Type B pancreatic cell (in vitro differentiated cells): Measurements from ENCODE around the gene MRPL52. TPM values are rescaled to one million over a fixed set of nuclear protein-coding genes. Genes with fewer than 3 reads are reported as not detected.
A peak's percentile ranks its signal among the peaks of the same experiment; 100 is the strongest.

Experiments
- DNase-seq: peaks from one replicate; pipeline ENCODE4 v3.0.0; 2021; ENCODE audit warnings: mixed read lengths; ENCODE audit not compliant: unreplicated experiment; ENCODE audit errors: extremely low spot score
- H3K27ac Mint-ChIP-seq: 2 replicates; pipeline ENCODE4 v1.8.0; 2021; ENCODE audit warnings: mild to moderate bottlenecking, mixed read lengths
- H3K27me3 Mint-ChIP-seq: 2 replicates; pipeline ENCODE4 v1.8.0; 2021; ENCODE audit warnings: mixed read lengths
- H3K36me3 Mint-ChIP-seq: 2 replicates; pipeline ENCODE4 v1.8.0; 2021; ENCODE audit warnings: mixed read lengths
- H3K4me1 Mint-ChIP-seq: one replicate; pipeline ENCODE4 v1.8.0; 2021; ENCODE audit warnings: mixed read lengths; ENCODE audit not compliant: unreplicated experiment
- H3K4me3 Mint-ChIP-seq: 2 replicates; pipeline ENCODE4 v1.8.0; 2021; ENCODE audit warnings: mild to moderate bottlenecking, mixed read lengths
- H3K9me3 Mint-ChIP-seq: 2 replicates; pipeline ENCODE4 v1.8.0; 2021; ENCODE audit warnings: mixed read lengths
- CTCF ChIP-seq: fragments of 200-600 bp; sonication (generic); conservative IDR thresholded peaks from 2 replicates; pipeline ENCODE4 v1.5.0; 2021; ENCODE audit warnings: antibody characterized with exemption, mild to moderate bottlenecking
- long read RNA-seq: library from polyadenylated mRNA; unstranded; transcript quantifications from one replicate; pipeline ENCODE4 v2.0.0, GENCODE V29; 2020
- total RNA-seq: library from RNA; stranded (reverse); gene quantifications from 2 replicates; pipeline ENCODE4 v1.2.1, GENCODE V29; 2021; ENCODE audit warnings: low replicate concordance

The MRPL52 gene
- 88.5 and 96.6 TPM in 2 replicates for total RNA-seq
- long read RNA-seq, transcript MRPL52-203 (5 exons, 1,111 nt), result minor isoform, 5 of 27 reads
- long read RNA-seq, transcript MRPL52-210 (4 exons, 895 nt), result minor isoform, 5 of 27 reads
- long read RNA-seq, transcript MRPL52-215 (5 exons, 398 nt), result minor isoform, 5 of 27 reads
- long read RNA-seq, transcript MRPL52-202 (5 exons, 1,118 nt), result major isoform, 9 of 27 reads
- long read RNA-seq, partial matches to known transcripts, result 0 of 27 reads
- long read RNA-seq, other reads (novel, unspliced or antisense), result 2 of 27 reads

DNA sequence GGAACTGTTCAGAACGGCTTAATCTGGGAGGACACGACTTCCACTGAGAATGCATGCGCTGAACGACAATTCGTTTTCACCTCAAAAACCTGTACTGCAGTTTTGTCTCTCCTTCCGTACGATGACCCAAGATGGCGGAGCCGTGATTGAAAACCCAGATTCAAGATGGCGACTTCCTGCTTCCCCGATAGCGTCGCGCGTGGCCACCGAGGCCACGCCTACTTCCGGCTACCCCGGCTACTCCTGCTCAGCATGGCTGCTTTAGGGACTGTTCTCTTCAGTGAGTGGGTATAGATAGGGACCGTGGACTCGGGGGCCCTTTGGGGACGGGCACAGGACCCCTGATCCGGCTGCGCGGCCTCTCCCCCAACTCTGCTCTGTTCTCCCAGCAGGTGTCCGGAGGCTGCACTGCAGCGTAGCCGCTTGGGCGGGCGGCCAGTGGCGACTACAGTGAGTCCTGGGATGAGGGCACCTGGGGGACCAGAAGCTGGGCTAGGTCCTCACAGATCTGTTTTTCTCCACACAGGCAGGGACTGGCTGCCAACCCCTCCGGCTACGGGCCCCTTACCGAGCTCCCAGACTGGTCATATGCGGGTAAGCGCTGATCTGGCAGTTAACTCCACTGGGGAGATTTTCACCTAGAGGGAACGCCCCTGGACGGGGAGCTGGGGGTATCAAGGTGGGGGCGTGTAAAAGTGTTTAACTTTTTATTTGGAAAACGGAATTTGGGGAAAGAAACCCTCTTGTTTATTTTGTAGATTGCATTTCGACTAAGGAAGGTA is at the start of gene MRPL52:
MRPL52 (plus strand) TSS at position 227 of the 782 bp plus-strand sequence; CDS start at position 253, 26 bp downstream.
- H3K27me3 Mint-ChIP-seq, result peaks cover 3% of the 10 kb centered on the region
- peak; percentile 80 for DNase-seq
- peak within 1 kb of the TSS; percentile 93 for H3K27ac Mint-ChIP-seq
- H3K4me1 Mint-ChIP-seq, result peaks cover 18% of the 10 kb centered on the region
- no peaks in the 10 kb centered on the region for H3K9me3 Mint-ChIP-seq
- peak within 1 kb of the TSS; percentile 95 for H3K4me3 Mint-ChIP-seq
- peaks cover 3% of the 10 kb centered on the region for H3K36me3 Mint-ChIP-seq
- no peak for TF ChIP-seq CTCF

DNA sequence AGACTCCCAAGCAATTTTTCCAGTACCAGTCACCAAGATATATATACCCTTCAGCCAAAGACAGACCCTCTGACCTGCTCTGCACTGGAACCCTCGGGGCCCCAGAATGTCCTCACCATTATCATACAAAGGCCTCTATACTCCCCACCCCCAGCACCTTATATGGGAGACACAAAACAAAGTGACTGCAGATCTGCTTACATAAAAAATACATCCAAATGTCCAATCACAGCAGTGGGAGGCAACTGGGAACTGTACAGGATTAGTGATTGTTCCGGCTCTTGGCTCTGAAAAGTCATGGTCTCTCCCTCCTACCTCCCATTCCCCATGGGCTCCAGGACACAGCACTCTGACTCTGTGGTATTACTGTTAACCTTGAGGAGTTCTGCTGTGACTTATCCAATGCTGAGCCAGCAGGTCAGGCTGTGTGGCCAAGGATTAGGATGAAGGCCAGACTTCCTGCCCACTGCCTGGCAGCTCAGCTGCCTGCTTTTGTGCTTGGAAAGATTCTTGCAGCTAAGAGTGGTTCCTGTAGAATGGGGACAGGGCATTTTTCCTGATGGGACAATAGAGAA is 49.5 kb upstream of the MRPL52 start:
- Mint-ChIP-seq H3K36me3 (peaks cover under 1% of the 10 kb centered on the region), H3K4me1 (peaks cover 10% of the 10 kb centered on the region), H3K27ac (peak overlapping the region; percentile 46), H3K4me3 (no peak overlapping the region), H3K9me3 (no peaks in the 10 kb centered on the region), H3K27me3 (no peaks in the 10 kb centered on the region)
- no peak for DNase-seq
- no peak for TF ChIP-seq CTCF

GRCh38 chr14:22780941-22781300 is 48.8 kb upstream of the MRPL52 start:
- Mint-ChIP-seq H3K9me3 (no peaks in the 10 kb centered on the region), H3K36me3 (no peaks in the 10 kb centered on the region), H3K27me3 (no peaks in the 10 kb centered on the region), H3K4me3 (no peak overlapping the region), H3K4me1 (peaks cover 10% of the 10 kb centered on the region), H3K27ac (no peak overlapping the region)
- DNase-seq, result no peak
- no peak for TF ChIP-seq CTCF

- DNase-seq, result no peak
- peak overlapping the region; percentile 55 for H3K27ac Mint-ChIP-seq
- no peak for TF ChIP-seq CTCF
- H3K4me1 Mint-ChIP-seq, result peaks cover 10% of the 10 kb centered on the region
- no peaks in the 10 kb centered on the region for H3K27me3 Mint-ChIP-seq
- H3K36me3 Mint-ChIP-seq, result no peaks in the 10 kb centered on the region
- H3K9me3 Mint-ChIP-seq, result no peaks in the 10 kb centered on the region
- H3K4me3 Mint-ChIP-seq, result no peak overlapping the region
These were observed 48.2 kb upstream of the MRPL52 start for GRCh38 chr14:22781301-22781991.

DNA sequence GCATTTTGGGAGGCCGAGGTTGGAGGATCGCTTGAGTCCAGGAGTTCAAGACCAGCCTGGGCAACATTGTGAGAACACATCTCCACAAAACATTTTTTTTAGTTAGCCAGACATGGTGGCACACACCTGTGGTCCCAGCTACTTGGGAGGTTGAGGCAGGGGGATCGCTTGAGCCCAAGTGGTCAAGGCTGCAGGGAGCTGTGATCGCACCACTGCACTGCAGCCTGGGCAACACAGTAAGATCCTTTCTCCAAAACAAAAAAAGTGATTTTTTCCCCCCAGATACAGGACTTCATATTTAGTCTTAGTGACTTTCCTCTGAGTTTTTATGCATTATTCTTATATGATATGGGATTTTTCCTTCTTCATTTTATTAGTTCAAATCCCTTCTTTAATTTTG is 43.0 kb upstream of the MRPL52 start:
- Mint-ChIP-seq H3K27ac (no peak overlapping the region), H3K27me3 (no peaks in the 10 kb centered on the region), H3K9me3 (no peaks in the 10 kb centered on the region), H3K36me3 (no peaks in the 10 kb centered on the region), H3K4me3 (no peak overlapping the region), H3K4me1 (peaks cover under 1% of the 10 kb centered on the region)
- no peak for TF ChIP-seq CTCF
- DNase-seq, result no peak
